Activated T-cell treated with anti-CD3 and anti-CD28 coated beads for 48 hours (primary cell): Measurements from ENCODE around the gene FRAS1.
"Not testable (repeated sequence)": the region's sequence is repeated elsewhere in the genome, so short reads cannot be mapped to it uniquely, and the experiment has no call there.

Experiments
- DNase-seq: peaks from one replicate; pipeline ENCODE4 v3.0.0-alpha.2; 2020; ENCODE audit warnings: low read depth

The FRAS1 gene

GRCh38 chr4:78517050-78517652 is 460.0 kb downstream of the FRAS1 start:
- no peak for DNase-seq

DNA sequence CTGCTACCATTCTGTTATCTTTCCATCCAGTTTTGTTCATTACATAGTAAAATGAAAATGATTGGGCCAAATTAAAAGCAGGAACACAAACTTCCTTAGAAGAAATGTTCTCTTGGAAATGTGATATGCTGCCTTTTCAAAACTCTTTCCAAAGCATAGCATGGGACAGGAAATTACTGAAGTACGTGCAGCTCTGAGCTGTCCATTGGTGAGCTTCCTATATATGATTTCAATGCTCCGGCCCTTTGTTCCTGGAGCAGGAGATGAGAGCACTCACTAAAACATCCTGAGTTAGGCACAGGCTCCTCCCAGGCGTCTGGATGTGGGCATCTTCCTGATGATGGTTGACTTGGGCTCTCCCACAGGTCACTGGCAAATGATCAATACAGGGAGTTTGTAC is 461.4 kb downstream of the FRAS1 start:
- DNase-seq, result no peak

DNA sequence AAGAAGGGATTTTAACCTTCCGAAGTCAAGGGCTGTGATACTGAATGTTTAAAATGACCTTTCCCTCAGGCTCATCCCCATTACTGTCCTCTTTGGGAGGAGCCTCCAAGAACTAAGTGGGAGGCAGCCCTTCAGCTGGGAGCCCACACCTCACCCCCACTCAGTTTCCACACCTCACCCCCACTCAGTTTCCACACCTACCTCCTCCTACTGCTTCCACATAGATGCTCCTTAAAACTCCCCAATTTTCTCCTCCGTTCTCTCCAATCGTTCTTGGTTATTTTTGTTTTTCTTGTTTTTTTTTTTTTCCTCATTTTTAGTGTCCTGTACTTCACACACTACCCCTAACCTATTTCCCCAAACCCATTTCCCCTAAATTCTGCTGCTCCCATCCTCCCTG is 462.8 kb downstream of the FRAS1 start:
- DNase-seq, result no peak

DNA sequence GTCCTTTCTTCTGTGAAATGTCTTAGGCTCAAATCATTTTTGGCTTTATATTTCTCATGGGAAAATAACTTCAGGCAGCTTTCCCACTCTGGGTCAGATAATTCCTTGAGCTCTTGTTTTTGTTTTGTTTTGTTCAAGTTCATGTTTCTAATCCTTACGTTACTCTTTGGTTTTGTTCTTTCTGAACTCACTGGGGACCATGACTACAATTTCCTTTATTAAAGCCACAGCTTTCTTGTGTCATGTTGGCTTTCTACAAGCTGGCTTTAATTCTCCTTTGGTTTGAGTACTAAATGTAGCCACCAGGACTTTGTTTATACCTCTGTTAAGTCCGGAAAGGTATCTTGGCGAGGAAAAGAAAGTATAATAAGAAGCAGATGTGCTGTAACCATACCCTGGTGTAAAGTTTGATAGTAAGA is 463.7 kb downstream of the FRAS1 start:
- no peak for DNase-seq

GRCh38 chr4:78524009-78524408 is 466.9 kb downstream of the FRAS1 start:
- DNase-seq, result no peak

GRCh38 chr4:78525559-78525958 is 468.4 kb downstream of the FRAS1 start:
- no peak for DNase-seq

DNA sequence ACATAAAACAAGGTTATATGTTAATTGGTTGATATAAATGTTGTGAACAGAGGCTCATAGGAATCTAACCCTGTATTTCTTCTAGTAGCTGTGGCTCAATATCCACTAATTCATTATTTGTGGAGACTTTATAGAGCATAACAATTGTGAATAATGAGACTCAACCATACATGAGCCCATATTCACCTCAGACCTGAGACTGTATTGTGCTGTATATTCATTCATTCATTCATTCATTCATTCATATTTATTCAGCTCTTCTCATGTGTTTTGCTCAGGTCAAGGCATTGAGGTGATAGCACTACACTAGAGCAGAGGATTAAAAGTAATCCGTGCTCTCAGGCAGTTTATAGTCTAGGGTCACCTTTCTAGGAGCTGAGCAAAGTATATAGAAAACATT is 470.0 kb downstream of the FRAS1 start:
- DNase-seq, result no peak

DNA sequence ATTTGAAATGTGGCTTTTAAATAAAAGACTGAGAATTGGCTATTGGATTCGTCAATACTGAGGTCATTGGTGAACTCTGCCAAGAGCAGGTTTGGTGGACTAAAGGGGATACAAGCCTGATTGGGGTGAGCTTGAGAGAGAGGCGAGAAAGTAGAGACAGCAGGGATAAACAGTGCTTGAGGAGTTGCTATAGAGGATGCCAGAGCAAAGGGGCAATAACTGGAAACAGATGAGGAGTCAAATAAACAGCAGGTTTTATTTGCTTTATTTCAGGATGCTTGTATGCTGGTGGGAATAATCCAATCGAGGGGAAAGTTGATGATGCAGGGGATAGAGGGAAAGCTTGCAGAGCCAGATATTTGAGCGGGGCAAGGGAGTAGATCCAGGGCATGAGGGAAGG is 470.4 kb downstream of the FRAS1 start:
- DNase-seq, result no peak

DNA sequence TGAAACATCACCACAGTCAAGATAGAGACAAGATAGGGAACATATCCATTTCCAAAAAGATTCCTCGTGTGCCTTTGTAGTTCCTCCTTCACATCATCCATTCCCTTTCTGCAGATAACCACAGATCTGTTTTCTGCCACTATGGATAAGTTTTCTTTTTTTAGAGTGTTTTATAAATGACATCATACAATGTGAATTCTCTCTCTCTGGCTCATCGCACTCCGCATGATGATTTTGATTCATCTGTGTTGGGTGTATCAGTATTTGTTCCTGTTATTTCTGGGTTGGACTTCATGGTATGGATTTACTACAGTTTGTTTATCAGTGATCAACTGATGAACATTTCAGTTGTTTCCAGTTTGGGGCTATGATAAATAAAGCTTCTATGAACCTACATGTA is 471.2 kb downstream of the FRAS1 start:
- no peak for DNase-seq

DNA sequence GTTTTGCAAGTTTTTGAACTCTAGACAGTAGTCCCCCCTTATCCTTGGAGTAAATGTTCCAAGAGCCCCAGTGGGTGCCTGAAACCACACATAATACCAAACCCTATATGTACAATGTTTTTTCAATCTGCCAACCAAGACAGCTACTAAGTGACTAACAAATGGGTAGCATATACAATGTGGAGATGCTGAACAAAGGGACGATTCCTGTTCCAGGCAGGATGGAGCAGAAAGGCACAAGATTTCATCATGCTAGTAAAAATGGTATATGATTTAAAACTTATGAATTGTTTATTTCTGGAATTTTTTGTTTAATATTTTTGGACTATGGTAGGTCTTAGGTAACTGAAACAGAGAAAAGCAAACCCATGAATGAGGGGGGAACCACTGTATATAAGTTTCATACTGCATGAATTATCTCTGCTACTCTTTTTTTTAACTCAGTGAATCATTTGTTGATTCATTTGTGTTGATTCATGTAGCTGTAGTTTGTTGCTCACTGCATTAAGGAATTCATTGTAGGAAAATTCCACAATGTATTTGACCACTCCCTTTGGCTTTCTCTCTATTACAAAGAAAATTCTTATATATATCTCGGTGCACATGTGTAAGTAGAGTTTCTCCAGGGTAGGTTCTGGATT is 472.6 kb downstream of the FRAS1 start:
- no peak for DNase-seq

- DNase-seq, result no peak
Observed at GRCh38 chr4:78532046-78532445, 474.9 kb downstream of the FRAS1 start.

GRCh38 chr4:78533854-78534253 is 476.7 kb downstream of the FRAS1 start:
- DNase-seq, result no peak

DNA sequence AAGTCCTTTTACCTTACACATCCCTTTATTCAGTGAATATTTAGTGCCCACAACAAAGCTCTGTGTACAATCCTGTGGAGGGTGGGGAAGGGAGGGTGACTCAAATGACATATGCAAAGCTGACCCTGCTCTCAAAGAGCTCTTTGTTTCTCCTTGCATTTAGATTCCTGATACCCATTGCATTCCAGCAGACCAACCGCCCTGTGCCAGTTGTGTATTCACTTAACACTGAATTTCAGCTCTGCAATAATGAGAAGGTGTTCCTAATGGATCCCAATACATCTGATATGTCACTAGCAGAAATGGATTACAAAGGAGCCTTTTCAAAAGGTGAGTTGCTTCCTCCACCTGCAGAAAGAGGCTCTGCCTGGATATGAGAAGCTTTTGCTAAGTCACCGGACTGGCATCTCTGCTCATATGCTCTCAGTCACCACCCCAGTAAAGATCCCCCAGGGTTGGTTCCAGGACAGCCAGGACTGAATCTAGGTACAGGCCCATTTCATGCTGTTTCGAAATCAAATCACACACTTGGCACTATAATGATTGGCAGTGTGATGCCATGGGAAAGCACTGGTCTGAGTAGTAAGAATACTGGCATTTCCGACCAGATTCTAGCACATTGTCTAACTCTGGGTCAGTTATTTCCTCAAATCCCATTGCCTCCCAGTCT is 477.3 kb downstream of the FRAS1 start:
- no peak for DNase-seq

DNA sequence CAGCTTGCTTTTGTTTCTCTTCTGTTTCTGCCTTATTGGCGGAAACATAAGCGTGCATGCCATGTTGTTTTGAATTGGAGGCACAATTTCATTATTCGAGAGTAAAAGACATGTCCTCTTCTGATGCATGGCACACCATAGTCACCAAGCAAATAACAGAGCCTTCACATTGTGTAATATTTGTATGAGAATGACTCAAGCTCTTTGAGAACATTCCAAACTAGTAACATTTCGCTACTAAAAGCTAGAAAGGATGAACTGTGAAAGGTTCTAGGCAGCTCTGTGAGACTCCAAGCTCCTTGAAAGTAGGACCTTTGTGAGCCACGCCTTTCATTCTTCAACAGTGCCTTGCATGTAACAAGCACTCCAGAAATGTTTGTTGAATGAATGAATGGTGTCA is 485.2 kb downstream of the FRAS1 start:
- no peak for DNase-seq

DNA sequence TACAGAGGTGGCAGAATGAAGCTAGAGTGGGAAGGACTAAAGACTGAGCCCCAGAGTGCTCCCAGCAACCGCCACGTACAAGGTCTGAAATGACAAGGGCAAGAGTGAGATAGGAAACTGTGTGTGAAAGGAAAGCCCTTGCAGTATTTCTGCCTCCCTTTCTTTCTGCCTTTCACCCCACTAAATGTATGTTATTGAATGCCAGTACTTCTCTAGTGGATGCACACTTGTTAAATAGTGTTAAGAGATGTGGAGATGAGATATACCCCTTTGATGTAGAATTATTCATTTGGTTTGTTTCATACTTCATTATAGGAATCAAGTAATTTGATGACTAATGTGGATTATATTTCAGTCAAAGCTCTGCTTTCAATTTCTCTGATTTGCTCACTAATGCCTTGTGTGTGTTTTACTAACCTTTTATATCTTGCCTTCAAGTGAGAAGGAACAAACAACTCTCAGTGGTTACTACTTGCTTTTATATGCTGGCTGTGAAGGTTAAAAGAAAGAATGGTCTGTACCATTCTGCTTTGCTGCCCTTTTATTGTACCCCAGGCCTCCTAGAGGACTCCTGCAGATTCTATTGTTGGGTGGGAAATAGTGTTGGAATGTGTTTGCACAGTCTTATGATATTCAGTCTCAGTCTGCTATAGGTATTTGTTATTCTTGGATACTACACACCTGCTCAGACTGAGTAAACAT is 486.5 kb downstream of the FRAS1 start:
- no peak for DNase-seq

DNA sequence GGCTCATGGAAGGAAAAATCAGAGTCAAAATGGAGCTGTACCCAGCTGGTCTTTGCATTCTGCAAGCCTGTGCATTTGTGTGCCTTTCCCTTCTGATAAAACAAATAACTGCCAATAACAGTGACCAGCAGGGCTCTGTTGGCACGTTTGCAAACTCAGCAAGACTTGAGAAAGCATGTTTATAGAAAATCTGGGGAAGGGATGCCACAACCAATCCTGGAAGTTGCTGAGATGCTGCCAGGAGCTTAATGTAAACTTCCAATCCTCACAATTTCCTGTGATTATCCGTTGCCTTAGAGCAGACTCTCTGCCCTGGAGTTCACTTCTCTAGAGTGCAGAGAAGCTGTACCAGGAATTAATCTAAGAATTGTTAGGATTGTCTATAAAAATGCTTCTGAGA is 487.6 kb downstream of the FRAS1 start:
- DNase-seq, result no peak

GRCh38 chr4:78545275-78546246 is 488.4 kb downstream of the FRAS1 start:
- no peak for DNase-seq

DNA sequence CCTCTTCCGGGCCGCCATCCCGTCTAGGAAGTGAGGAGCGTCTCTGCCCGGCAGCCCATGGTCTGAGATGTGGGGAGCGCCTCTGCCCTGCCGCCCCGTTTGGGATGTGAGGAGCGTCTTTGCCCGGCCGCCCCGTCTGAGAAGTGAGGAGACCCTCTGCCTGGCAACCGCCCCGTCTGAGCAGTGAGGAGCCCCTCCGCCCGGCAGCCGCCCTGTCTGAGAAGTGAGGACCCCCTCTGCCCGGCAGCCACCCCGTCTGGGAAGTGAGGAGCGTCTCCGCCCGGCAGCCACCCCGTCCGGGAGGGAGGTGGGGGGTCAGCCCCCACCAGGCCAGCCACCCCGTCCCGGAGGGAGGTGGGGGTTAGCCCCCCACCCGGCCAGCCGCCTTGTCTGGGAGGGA is 490.8 kb downstream of the FRAS1 start:
- DNase-seq, result not testable (repeated sequence)

GRCh38 chr4:78548889-78549288 is 491.8 kb downstream of the FRAS1 start:
- DNase-seq, result not testable (repeated sequence)

GRCh38 chr4:78551420-78552351 is 494.6 kb downstream of the FRAS1 start, which contains the start of gene ANXA3:
Gene ANXA3, plus strand, starts transcription at chr4:78551770. Its CDS starts 2,704 bp downstream, at chr4:78554474.
- DNase-seq, result no peak
